Type B pancreatic cell (in vitro differentiated cells): ENCODE measurements around the gene SMC5. TPM values are rescaled to one million over a fixed set of nuclear protein-coding genes. Genes with fewer than 3 reads are reported as not detected.
"Not testable (repeated sequence)": the region's sequence is repeated elsewhere in the genome, so short reads cannot be mapped to it uniquely, and the experiment has no call there.

Experiments used
- DNase-seq: peaks from one replicate; pipeline ENCODE4 v3.0.0; 2021; ENCODE audit warnings: mixed read lengths; ENCODE audit not compliant: unreplicated experiment; ENCODE audit errors: extremely low spot score
- H3K27ac Mint-ChIP-seq: 2 replicates; pipeline ENCODE4 v1.8.0; 2021; ENCODE audit warnings: mild to moderate bottlenecking, mixed read lengths
- H3K27me3 Mint-ChIP-seq: 2 replicates; pipeline ENCODE4 v1.8.0; 2021; ENCODE audit warnings: mixed read lengths
- H3K36me3 Mint-ChIP-seq: 2 replicates; pipeline ENCODE4 v1.8.0; 2021; ENCODE audit warnings: mixed read lengths
- H3K4me1 Mint-ChIP-seq: one replicate; pipeline ENCODE4 v1.8.0; 2021; ENCODE audit warnings: mixed read lengths; ENCODE audit not compliant: unreplicated experiment
- H3K4me3 Mint-ChIP-seq: 2 replicates; pipeline ENCODE4 v1.8.0; 2021; ENCODE audit warnings: mild to moderate bottlenecking, mixed read lengths
- H3K9me3 Mint-ChIP-seq: 2 replicates; pipeline ENCODE4 v1.8.0; 2021; ENCODE audit warnings: mixed read lengths
- total RNA-seq: library from RNA; stranded (reverse); gene quantifications from 2 replicates; pipeline ENCODE4 v1.2.1, GENCODE V29; 2021; ENCODE audit warnings: low replicate concordance
- TF ChIP-seq, protein P1 (sequence below): fragments of 200-600 bp; sonication (generic); conservative IDR thresholded peaks from 2 replicates; pipeline ENCODE4 v1.5.0; 2021; ENCODE audit warnings: antibody characterized with exemption, mild to moderate bottlenecking

The SMC5 gene
- total RNA-seq, 1 donor from 2014 or later, result 33.9 TPM

GRCh38 chr9:70400107-70400892 is 141.5 kb downstream of the SMC5 start:
- H3K27me3 Mint-ChIP-seq, result no peaks in the 10 kb centered on the region
- H3K4me1 Mint-ChIP-seq, result peaks cover 21% of the 10 kb centered on the region
- H3K4me3 Mint-ChIP-seq, result no peak overlapping the region
- no peak for DNase-seq
- TF ChIP-seq, protein P1, sequence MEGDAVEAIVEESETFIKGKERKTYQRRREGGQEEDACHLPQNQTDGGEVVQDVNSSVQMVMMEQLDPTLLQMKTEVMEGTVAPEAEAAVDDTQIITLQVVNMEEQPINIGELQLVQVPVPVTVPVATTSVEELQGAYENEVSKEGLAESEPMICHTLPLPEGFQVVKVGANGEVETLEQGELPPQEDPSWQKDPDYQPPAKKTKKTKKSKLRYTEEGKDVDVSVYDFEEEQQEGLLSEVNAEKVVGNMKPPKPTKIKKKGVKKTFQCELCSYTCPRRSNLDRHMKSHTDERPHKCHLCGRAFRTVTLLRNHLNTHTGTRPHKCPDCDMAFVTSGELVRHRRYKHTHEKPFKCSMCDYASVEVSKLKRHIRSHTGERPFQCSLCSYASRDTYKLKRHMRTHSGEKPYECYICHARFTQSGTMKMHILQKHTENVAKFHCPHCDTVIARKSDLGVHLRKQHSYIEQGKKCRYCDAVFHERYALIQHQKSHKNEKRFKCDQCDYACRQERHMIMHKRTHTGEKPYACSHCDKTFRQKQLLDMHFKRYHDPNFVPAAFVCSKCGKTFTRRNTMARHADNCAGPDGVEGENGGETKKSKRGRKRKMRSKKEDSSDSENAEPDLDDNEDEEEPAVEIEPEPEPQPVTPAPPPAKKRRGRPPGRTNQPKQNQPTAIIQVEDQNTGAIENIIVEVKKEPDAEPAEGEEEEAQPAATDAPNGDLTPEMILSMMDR, result no peak
- H3K9me3 Mint-ChIP-seq, result no peaks in the 10 kb centered on the region
- no peaks in the 10 kb centered on the region for H3K36me3 Mint-ChIP-seq
- no peak overlapping the region for H3K27ac Mint-ChIP-seq

DNA sequence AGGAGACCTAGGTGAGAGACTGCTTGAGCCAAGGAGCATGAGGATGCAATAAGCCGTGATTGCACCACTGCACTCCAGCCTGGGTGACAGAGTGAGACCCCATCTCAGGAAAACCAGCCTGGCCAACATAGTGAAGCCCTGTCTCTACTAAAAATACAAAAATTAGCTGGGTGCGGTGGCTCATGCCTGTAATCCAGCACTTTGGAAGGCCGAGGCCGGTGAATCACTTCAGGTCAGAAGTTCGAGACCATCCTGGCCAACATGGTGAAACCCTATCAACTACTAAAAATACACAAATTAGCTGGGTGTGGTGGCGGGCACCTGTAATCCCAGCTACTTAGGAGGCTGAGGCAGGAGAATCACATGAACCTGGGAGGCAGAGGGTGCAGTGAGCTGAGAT is 142.5 kb downstream of the SMC5 start:
- peaks cover 27% of the 10 kb centered on the region for H3K4me1 Mint-ChIP-seq
- H3K27me3 Mint-ChIP-seq, DNase-seq, H3K27ac Mint-ChIP-seq, H3K4me3 Mint-ChIP-seq, H3K9me3 Mint-ChIP-seq, H3K36me3 Mint-ChIP-seq: not testable (repeated sequence)

- H3K4me3 Mint-ChIP-seq, result no peak overlapping the region
- H3K4me1 Mint-ChIP-seq, result peaks cover 35% of the 10 kb centered on the region
- H3K36me3 Mint-ChIP-seq, result no peaks in the 10 kb centered on the region
- no peak for DNase-seq
- TF ChIP-seq, protein P1, result no peak
- no peak overlapping the region for H3K27ac Mint-ChIP-seq
- H3K27me3 Mint-ChIP-seq, result no peaks in the 10 kb centered on the region
- H3K9me3 Mint-ChIP-seq, result no peaks in the 10 kb centered on the region
Measured at GRCh38 chr9:70402213-70402612, 143.4 kb downstream of the SMC5 start.

- H3K4me1 Mint-ChIP-seq, result peaks cover 39% of the 10 kb centered on the region
- no peaks in the 10 kb centered on the region for H3K27me3 Mint-ChIP-seq
- H3K9me3 Mint-ChIP-seq, result no peaks in the 10 kb centered on the region
- TF ChIP-seq, protein P1, result no peak
- DNase-seq, result no peak
- H3K36me3 Mint-ChIP-seq, result no peaks in the 10 kb centered on the region
- H3K27ac Mint-ChIP-seq, result peak overlapping the region; percentile 29
- no peak overlapping the region for H3K4me3 Mint-ChIP-seq
Measured at GRCh38 chr9:70403166-70403565, 144.4 kb downstream of the SMC5 start.

GRCh38 chr9:70403618-70404025 is 144.8 kb downstream of the SMC5 start:
- no peak for DNase-seq
- TF ChIP-seq, protein P1, result no peak
- Mint-ChIP-seq H3K4me1 (peaks cover 37% of the 10 kb centered on the region), H3K27me3 (no peaks in the 10 kb centered on the region), H3K9me3 (no peaks in the 10 kb centered on the region), H3K27ac (peak overlapping the region; percentile 29), H3K4me3 (no peak overlapping the region), H3K36me3 (no peaks in the 10 kb centered on the region)

GRCh38 chr9:70404261-70404660 is 145.5 kb downstream of the SMC5 start:
- no peak for DNase-seq
- no peak overlapping the region for H3K4me3 Mint-ChIP-seq
- TF ChIP-seq, protein P1, result no peak
- no peaks in the 10 kb centered on the region for H3K9me3 Mint-ChIP-seq
- no peaks in the 10 kb centered on the region for H3K27me3 Mint-ChIP-seq
- no peaks in the 10 kb centered on the region for H3K36me3 Mint-ChIP-seq
- no peak overlapping the region for H3K27ac Mint-ChIP-seq
- H3K4me1 Mint-ChIP-seq, result peaks cover 37% of the 10 kb centered on the region

Other genes starting within 250 kb of the SMC5 start
- gene MAMDC2, start 215.1 kb upstream of the SMC5 start, total RNA-seq, result 2.2 and 4.0 TPM in 2 replicates
- gene KLF9, start 155.7 kb downstream of the SMC5 start, total RNA-seq, result 16.7 and 21.6 TPM in 2 replicates